Peyer's patch (tissue), 4 donors: Measurements from ENCODE around the gene EBLN2. TPM values are rescaled to one million over a fixed set of nuclear protein-coding genes. Genes with fewer than 3 reads are reported as not detected.

ENCODE experiments used
- DNase-seq, 3 donors: peaks; one replicate each; pipeline ENCODE4 v3.0.0-alpha.2; 2017 to 2019
- H3K27ac ChIP-seq, 4 donors: fragments of 200-600 bp; sonication (generic); one replicate each; pipeline ENCODE4 v1.5.1; 2016 to 2019
- H3K27me3 ChIP-seq, 2 donors: fragments of 200-600 bp; sonication (generic); one replicate each; pipeline ENCODE4 v1.5.1; 2019
- H3K36me3 ChIP-seq, 3 donors: fragments of 200-600 bp; sonication (generic); one replicate each; pipeline ENCODE4 v1.5.1; 2016 to 2019
- H3K4me1 ChIP-seq, 4 donors: fragments of 200-600 bp; sonication (generic); one replicate each; pipeline ENCODE4 v1.5.1; 2016 to 2019
- H3K4me3 ChIP-seq, 4 donors: fragments of 200-600 bp; sonication (generic); 1 replicate in 3 of 4; 2 replicates in 1 of 4; pipeline ENCODE4 v1.5.1; 2016 to 2019; ENCODE audit warnings: mild to moderate bottlenecking in 1 of 4
- H3K9me3 ChIP-seq, 4 donors: fragments of 200-600 bp; sonication (generic); one replicate each; pipeline ENCODE4 v1.5.1; 2016 to 2019; ENCODE audit warnings: mild to moderate bottlenecking in 1 of 4
- POLR2A ChIP-seq, 2 donors: fragments of 450-650 bp; IDR thresholded peaks; one replicate each; pipeline ENCODE4 v1.5.1; 2017; ENCODE audit warnings: antibody characterized with exemption in 2 of 2, mild to moderate bottlenecking in 2 of 2, moderate library complexity in 2 of 2
- total RNA-seq, 4 donors: library from RNA; depleted of rRNA; stranded (reverse); fragments of >200 nt; gene quantifications; one replicate each; pipeline ENCODE4 v1.1.0, GENCODE V29; 2016
- TF ChIP-seq, protein P1 (sequence below), 6 experiments: fragments of 450-650 bp in 4 of 6; fragments of 200-600 bp in 2 of 6; sonication (generic) in 1 of 6; IDR thresholded peaks; one replicate each; pipeline ENCODE4 v1.5.1; 2017 to 2019; ENCODE audit warnings: antibody characterized with exemption in 6 of 6, mild to moderate bottlenecking in 3 of 6, moderate library complexity in 1 of 6

Gene EBLN2
- total RNA-seq, 4 donors from 2014 or later: 8.2 to 14.9 (median 11.9) TPM

DNA sequence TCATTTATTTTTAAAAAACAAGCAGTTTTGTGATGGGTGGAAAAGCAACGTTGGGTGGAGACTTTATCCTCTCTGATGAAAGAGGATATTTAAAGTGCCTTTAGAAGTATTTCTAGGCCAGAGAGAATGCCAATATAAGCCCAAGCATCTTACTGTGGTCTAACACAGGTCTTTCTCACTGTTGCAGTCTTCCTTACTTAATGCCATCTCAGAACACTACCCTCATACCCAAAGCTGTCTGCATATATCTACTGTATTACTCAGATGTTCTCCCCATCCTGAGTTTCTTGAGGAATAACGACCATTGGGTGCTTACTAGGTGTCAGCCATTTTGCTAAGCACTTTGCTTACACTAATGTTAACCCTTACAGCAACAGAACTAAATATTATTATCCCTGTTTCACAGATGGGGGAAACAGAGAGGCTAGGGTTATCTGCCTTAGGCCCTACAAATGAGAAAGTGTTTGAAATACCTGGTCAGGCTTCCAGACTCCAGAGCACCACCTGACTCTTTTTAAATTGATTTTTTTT, 29.8 kb upstream of the EBLN2 start:
- no peak for TF ChIP-seq POLR2A (IDR thresholded peaks at IDR 0.05)
- TF ChIP-seq, protein P1, sequence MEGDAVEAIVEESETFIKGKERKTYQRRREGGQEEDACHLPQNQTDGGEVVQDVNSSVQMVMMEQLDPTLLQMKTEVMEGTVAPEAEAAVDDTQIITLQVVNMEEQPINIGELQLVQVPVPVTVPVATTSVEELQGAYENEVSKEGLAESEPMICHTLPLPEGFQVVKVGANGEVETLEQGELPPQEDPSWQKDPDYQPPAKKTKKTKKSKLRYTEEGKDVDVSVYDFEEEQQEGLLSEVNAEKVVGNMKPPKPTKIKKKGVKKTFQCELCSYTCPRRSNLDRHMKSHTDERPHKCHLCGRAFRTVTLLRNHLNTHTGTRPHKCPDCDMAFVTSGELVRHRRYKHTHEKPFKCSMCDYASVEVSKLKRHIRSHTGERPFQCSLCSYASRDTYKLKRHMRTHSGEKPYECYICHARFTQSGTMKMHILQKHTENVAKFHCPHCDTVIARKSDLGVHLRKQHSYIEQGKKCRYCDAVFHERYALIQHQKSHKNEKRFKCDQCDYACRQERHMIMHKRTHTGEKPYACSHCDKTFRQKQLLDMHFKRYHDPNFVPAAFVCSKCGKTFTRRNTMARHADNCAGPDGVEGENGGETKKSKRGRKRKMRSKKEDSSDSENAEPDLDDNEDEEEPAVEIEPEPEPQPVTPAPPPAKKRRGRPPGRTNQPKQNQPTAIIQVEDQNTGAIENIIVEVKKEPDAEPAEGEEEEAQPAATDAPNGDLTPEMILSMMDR (IDR thresholded peaks at IDR 0.05): no peak
- Histone ChIP-seq H3K4me3 (no peak overlapping the region), H3K27me3 (no peaks in the 10 kb centered on the region), H3K36me3 (no peaks in the 10 kb centered on the region), H3K27ac (no peak overlapping the region), H3K4me1 (peaks cover 0 to 26% (median 0%) of the 10 kb centered on the region in 4 donors), H3K9me3 (no peaks in the 10 kb centered on the region)
- no peak for DNase-seq

DNA sequence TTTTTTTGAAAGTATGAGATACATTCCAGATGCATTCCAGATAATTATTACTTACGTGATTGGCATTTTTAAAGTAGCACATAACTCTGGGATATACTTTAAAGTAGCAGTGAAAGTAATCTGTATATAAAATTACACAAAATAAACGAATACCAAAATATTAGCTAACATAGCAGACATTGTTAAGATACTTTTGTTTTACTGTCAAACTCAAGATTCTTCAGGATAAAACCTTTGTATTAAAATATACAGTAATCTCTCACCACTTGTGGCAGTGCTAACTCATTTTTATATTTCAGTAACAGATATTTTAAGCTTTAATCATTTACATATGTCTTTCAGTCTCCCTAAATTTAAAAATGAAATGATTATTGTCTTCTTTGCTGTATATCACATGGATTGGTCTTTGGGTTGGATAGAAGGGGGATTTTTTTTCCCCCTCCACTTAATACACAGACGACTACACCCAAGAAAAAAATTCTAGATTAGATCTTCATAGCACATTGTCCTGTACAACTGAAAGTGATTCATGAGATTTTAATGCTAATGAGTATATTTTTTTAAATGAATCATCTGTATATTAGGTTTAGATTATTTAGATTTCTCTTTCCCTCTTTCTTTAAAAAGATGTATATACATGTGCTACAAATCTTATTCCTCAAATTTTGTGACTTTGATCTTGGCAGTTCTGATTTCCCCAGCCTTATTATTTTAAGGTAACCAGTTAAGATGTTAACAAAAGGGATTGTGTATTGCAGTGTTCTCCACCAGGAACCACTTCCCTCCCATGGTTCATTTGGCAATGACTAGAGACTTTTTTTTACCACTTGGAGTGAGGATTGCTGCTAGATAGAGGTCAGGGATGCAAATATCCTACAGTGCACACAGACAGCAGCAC, 24.5 kb upstream of the EBLN2 start:
- TF ChIP-seq POLR2A (IDR thresholded peaks at IDR 0.05): no peak
- TF ChIP-seq, protein P1 (IDR thresholded peaks at IDR 0.05): no peak
- peaks cover 0 to 19% (median 0%) of the 10 kb centered on the region in 4 donors for H3K4me1 ChIP-seq
- H3K27me3 ChIP-seq: no peaks in the 10 kb centered on the region

DNA sequence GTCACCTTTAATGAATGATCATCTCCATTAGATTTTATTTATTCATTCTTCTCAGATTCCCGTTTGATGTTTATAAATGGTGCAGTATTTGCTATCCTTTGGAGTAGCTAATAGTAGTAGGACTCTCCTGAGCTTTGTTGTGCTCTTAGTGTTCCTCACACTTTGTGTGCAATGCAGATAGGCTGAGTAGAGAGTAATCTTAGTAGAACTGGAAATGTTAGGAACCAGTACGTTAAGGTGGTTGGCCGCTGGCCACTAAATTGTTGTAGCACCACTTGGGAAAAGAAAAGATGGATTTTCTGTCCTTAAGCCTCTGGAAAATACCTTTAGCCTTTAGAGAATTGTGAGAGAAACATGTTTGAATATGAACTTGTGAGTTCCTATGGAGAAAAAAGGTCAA, 19.9 kb upstream of the EBLN2 start:
- DNase-seq: no peak
- Histone ChIP-seq H3K36me3 (no peaks in the 10 kb centered on the region), H3K4me1 (peaks cover 0 to 18% (median 0%) of the 10 kb centered on the region in 4 donors), H3K4me3 (no peak overlapping the region), H3K9me3 (no peaks in the 10 kb centered on the region), H3K27ac (no peak overlapping the region), H3K27me3 (no peaks in the 10 kb centered on the region)
- TF ChIP-seq, protein P1 (IDR thresholded peaks at IDR 0.05): no peak
- TF ChIP-seq POLR2A (IDR thresholded peaks at IDR 0.05): no peak

More for the DNA sequence above, 24.5 kb upstream of the EBLN2 start:
- H3K36me3 ChIP-seq: no peaks in the 10 kb centered on the region
- no peak overlapping the region for H3K4me3 ChIP-seq
- DNase-seq: no peak
- no peak overlapping the region for H3K27ac ChIP-seq
- no peaks in the 10 kb centered on the region for H3K9me3 ChIP-seq

DNA sequence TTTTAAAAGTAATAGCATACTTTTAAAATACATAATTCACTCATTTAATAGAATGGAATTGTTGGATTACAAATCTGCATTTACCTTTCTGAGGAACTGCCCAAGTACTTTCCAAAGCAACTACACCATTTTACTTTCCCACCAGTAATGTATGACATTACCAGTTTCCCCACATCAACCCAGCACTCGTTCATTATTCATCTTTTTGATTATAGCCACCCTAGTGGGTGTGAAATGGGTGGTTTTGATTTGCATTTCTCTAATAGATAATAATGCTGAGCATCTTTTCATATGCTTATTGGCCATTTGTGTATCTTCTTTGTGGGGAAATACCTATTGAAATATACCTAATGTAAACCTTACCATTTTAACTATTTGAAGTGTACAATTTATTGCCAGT, 18.0 kb upstream of the EBLN2 start:
- Histone ChIP-seq H3K27me3 (no peaks in the 10 kb centered on the region), H3K9me3 (no peaks in the 10 kb centered on the region), H3K36me3 (peaks cover 0 to 9% (median 0%) of the 10 kb centered on the region in 3 donors), H3K27ac (no peak overlapping the region), H3K4me1 (peaks cover 0 to 8% (median 0%) of the 10 kb centered on the region in 4 donors), H3K4me3 (no peak overlapping the region)
- no peak for DNase-seq
- no peak for TF ChIP-seq POLR2A (IDR thresholded peaks at IDR 0.05)
- TF ChIP-seq, protein P1 (IDR thresholded peaks at IDR 0.05): no peak

DNA sequence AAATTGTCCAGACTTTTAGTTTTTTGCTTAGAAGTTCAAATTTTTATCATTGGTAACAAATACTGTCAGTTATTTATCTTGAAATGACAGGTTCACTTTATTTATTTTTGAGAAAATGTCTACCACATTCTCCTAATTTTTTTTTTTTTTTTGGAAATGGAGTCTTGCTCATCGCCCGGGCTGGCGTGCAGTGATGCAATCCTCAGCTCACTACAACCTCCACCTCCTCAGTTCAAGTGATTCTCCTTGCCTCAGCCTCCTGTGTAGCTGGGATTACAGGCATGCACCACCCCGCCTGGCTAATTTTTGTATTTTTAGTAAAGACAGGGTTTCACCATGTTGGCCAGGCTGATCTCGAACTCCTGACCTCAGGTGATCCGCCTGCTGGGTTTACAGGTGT, 16.1 kb upstream of the EBLN2 start:
- no peaks in the 10 kb centered on the region for H3K9me3 ChIP-seq
- no peak overlapping the region for H3K4me3 ChIP-seq
- H3K27me3 ChIP-seq: no peaks in the 10 kb centered on the region
- H3K27ac ChIP-seq: no peak overlapping the region
- TF ChIP-seq, protein P1 (IDR thresholded peaks at IDR 0.05): no peak
- TF ChIP-seq POLR2A (IDR thresholded peaks at IDR 0.05): no peak
- DNase-seq: no peak
- peaks cover 0 to 8% (median 0%) of the 10 kb centered on the region in 4 donors for H3K4me1 ChIP-seq
- H3K36me3 ChIP-seq: peaks cover 0 to 13% (median 0%) of the 10 kb centered on the region in 3 donors
